Heart left ventricle (tissue), 13 donors: ENCODE results near the gene ULK4.

Source experiments
- CTCF ChIP-seq, 12 donors: fragments of 200-600 bp; sonication (generic) in 4 of 12; IDR thresholded peaks; one replicate each; pipeline versions ENCODE4 v1.5.0 to v1.8.0; 2018 to 2022; ENCODE audit warnings: antibody characterized with exemption in 12 of 12, mild to moderate bottlenecking in 5 of 12
- POLR2A ChIP-seq, 2 donors: fragments of 450-650 bp; IDR thresholded peaks; one replicate each; pipeline ENCODE4 v1.6.1; 2017; ENCODE audit warnings: antibody characterized with exemption in 2 of 2, mild to moderate bottlenecking in 2 of 2, moderate library complexity in 2 of 2
- donor health status: ischemic (EF 13 %, LVEDD 7.1; RV severe dilation, severe dysfunction).
- donor health status: DM: no; HTN: yes; CAD: no.
- donor health status: DM: no; HTN: no; CAD: no.
- donor health status: ischemic (EF 25% LVEDD 6.9; RV normal size, moderate dysfunction).
- donor health status: ischemic (EF 25% LVEDD 5.7; RV mildly dilated, moderate dysfunction).
- donor health status: ischemic (EF 35%, LVEDD 5.7; RV mildly dilated, moderate dysfunction).
- donor health status: nonischemic (EF 11% LVEDD 7.7; RV severe dilation, severe dysfunction).
- donor health status: DM: yes; HTN: yes; CAD: no.
- donor health status: PGD.
- donor health status: ischemic (EF 29% LVEDD 5.4; RV normal size, mild dysfunction).
- donor health status: nonischemic (EF 23%, LVEDD 6.1; RV moderate dilation, normal function).

GRCh38 chr3:41854956-41855355 is 106.9 kb downstream of the ULK4 start:
- TF ChIP-seq CTCF (IDR thresholded peaks at IDR 0.05) (no peak), POLR2A (IDR thresholded peaks at IDR 0.05) (no peak)
